Chondrocyte (in vitro differentiated cells): ENCODE results near the gene FOXJ1. TPM values are rescaled to one million over a fixed set of nuclear protein-coding genes. Genes with fewer than 3 reads are reported as not detected.

ENCODE experiments used
- DNase-seq: peaks from one replicate; pipeline ENCODE4 v3.0.0; 2021; ENCODE audit warnings: mixed read lengths, low spot score
- H3K27ac Mint-ChIP-seq: one replicate; pipeline ENCODE4 v1.8.0; 2021; ENCODE audit warnings: mild to moderate bottlenecking, moderate library complexity, mixed read lengths; ENCODE audit not compliant: unreplicated experiment
- H3K27me3 Mint-ChIP-seq: 2 replicates; pipeline ENCODE4 v1.8.0; 2021; ENCODE audit warnings: low read depth, mixed read lengths
- H3K36me3 Mint-ChIP-seq: 2 replicates; pipeline ENCODE4 v1.8.0; 2021; ENCODE audit warnings: low read depth, mixed read lengths
- H3K4me1 Mint-ChIP-seq: 2 replicates; pipeline ENCODE4 v1.8.0; 2021; ENCODE audit warnings: low read depth, mild to moderate bottlenecking, mixed read lengths
- H3K4me3 Mint-ChIP-seq: one replicate; pipeline ENCODE4 v1.8.0; 2021; ENCODE audit warnings: mild to moderate bottlenecking, moderate library complexity, mixed read lengths; ENCODE audit not compliant: unreplicated experiment
- H3K9me3 Mint-ChIP-seq: 2 replicates; pipeline ENCODE4 v1.8.0; 2021; ENCODE audit warnings: low read depth, mixed read lengths
- total RNA-seq: library from RNA; stranded (reverse); gene quantifications from 3 replicates; pipeline ENCODE4 v1.2.1, GENCODE V29; 2021
- TF ChIP-seq, protein P1 (sequence below): fragments of 200-600 bp; sonication (generic); IDR thresholded peaks from 2 replicates; pipeline ENCODE4 v1.5.0; 2021; ENCODE audit warnings: antibody characterized with exemption, mild to moderate bottlenecking, moderate library complexity

The FOXJ1 gene
- total RNA-seq, 1 donor from 2014 or later: 0.12 TPM

DNA sequence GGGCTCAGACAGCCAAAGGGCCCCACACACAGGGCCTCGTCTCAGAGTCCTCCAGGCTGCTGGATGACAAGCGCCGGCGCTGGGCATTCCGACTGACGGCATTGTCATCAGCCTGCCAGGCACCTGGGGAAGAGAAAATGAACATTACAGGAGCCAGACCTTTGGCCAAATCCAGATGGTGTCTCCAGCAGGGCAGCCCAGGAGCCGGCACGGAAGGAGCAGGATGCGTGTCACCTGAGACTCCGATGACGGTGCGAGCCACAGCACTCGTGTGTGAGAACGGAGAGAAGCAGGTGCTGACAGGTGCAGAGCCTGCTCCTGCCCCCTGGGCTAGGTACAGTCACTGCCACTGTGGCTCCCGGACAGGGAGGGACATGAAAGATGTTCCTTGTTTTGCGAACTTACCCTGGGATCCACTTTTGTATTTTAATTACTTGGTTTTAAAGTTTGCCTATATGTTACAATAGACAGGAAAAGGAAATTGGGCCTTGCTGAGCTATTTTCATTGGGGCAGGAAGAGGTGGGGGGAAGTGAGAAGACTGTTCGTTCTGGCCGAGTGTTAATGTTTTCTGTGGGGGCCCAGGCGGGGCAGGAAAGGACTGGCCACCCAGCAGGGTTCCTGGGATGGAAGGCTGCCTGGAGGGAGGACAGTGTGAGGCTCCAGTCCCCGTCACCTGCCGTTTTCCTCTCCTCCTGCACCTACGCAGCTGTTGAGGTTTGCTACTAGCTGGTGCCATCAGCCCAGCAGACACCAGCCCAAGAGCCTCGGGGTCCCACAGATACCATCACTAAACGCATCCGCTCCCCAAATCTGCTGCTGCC, 4.4 kb upstream of the FOXJ1 start:
- no peaks in the 10 kb centered on the region for H3K36me3 Mint-ChIP-seq
- TF ChIP-seq, protein P1, sequence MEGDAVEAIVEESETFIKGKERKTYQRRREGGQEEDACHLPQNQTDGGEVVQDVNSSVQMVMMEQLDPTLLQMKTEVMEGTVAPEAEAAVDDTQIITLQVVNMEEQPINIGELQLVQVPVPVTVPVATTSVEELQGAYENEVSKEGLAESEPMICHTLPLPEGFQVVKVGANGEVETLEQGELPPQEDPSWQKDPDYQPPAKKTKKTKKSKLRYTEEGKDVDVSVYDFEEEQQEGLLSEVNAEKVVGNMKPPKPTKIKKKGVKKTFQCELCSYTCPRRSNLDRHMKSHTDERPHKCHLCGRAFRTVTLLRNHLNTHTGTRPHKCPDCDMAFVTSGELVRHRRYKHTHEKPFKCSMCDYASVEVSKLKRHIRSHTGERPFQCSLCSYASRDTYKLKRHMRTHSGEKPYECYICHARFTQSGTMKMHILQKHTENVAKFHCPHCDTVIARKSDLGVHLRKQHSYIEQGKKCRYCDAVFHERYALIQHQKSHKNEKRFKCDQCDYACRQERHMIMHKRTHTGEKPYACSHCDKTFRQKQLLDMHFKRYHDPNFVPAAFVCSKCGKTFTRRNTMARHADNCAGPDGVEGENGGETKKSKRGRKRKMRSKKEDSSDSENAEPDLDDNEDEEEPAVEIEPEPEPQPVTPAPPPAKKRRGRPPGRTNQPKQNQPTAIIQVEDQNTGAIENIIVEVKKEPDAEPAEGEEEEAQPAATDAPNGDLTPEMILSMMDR: no peak
- H3K4me1 Mint-ChIP-seq: peaks cover 9% of the 10 kb centered on the region
- no peak overlapping the region for H3K4me3 Mint-ChIP-seq
- no peak for DNase-seq
- no peaks in the 10 kb centered on the region for H3K9me3 Mint-ChIP-seq
- H3K27me3 Mint-ChIP-seq: peaks cover under 1% of the 10 kb centered on the region
- H3K27ac Mint-ChIP-seq: no peak overlapping the region

GRCh38 chr17:76142585-76143041, 1.6 kb upstream of the FOXJ1 start:
- no peaks in the 10 kb centered on the region for H3K36me3 Mint-ChIP-seq
- no peak overlapping the region for H3K27ac Mint-ChIP-seq
- DNase-seq: peak; percentile 43
- TF ChIP-seq, protein P1: no peak
- peaks cover 22% of the 10 kb centered on the region for H3K4me1 Mint-ChIP-seq
- peaks cover 12% of the 10 kb centered on the region for H3K27me3 Mint-ChIP-seq
- H3K9me3 Mint-ChIP-seq: no peaks in the 10 kb centered on the region
- no peak overlapping the region for H3K4me3 Mint-ChIP-seq

GRCh38 chr17:76142039-76142584, 1.1 kb upstream of the FOXJ1 start:
- Mint-ChIP-seq H3K4me3 (peak overlapping the region; percentile 71), H3K27ac (no peak overlapping the region), H3K4me1 (peaks cover 22% of the 10 kb centered on the region), H3K9me3 (no peaks in the 10 kb centered on the region), H3K27me3 (peaks cover 12% of the 10 kb centered on the region), H3K36me3 (no peaks in the 10 kb centered on the region)
- DNase-seq: peak; percentile 54
- TF ChIP-seq, protein P1: no peak

DNA sequence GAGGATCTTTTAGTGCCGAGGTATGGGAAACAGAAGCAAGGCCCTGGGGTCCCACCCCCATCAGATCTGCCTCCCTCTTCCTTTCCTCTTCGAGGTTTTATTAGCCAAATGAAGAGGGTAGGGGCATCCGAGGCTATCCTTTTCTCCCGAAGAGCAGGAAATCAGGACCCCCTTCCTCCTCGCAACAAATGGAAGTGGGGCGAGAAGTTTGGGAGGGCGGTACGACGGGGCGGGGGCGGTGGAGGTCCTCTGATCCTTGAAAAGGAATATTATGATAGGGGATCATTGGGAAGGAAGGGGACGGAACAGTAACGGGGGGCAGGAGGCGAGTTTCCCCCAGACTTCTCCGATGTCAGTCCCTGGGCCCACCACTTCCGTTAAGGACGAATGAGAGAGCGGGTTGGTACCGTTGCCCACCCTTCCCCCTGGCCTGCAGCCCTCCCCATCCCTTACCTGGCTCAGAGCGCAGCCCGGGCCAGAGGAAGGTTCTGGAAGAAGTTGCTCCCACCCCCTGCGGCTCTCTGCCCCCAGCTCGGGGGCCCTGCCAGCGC, 309 bp downstream of the FOXJ1 start:
- TF ChIP-seq, protein P1: no peak
- peaks cover 21% of the 10 kb centered on the region for H3K4me1 Mint-ChIP-seq
- H3K4me3 Mint-ChIP-seq: peak overlapping the region; percentile 71
- H3K27ac Mint-ChIP-seq: no peak overlapping the region
- H3K27me3 Mint-ChIP-seq: peaks cover 12% of the 10 kb centered on the region
- DNase-seq: no peak
- no peaks in the 10 kb centered on the region for H3K9me3 Mint-ChIP-seq
- H3K36me3 Mint-ChIP-seq: no peaks in the 10 kb centered on the region

GRCh38 chr17:76139801-76140660, 1.0 kb downstream of the FOXJ1 start:
- Mint-ChIP-seq H3K36me3 (no peaks in the 10 kb centered on the region), H3K27me3 (peaks cover 12% of the 10 kb centered on the region), H3K4me1 (peaks cover 18% of the 10 kb centered on the region), H3K27ac (no peak overlapping the region), H3K4me3 (peak overlapping the region; percentile 12), H3K9me3 (no peaks in the 10 kb centered on the region)
- TF ChIP-seq, protein P1: no peak
- DNase-seq: peak; percentile 73
